MCF 10A (cell line): ENCODE results near the gene PACC1. TPM values are rescaled to one million over a fixed set of nuclear protein-coding genes. Genes with fewer than 3 reads are reported as not detected.
"Not testable (repeated sequence)": the region's sequence is repeated elsewhere in the genome, so short reads cannot be mapped to it uniquely, and the experiment has no call there.

ENCODE experiments used
- BruUV-seq: library from RNA; stranded (reverse); fragments of 400-500 nt; replicated peaks from 2 replicates; lab custom pipeline; 2021; lab: Mats Ljungman, UMichigan
- CTCF ChIA-PET: fragments of 300-600 bp; sonication (Branson Sonifier 250); formaldehyde crosslinking; extraction: SDS; loops from one replicate; lab custom pipeline; 2021; ENCODE audit warnings: antibody characterized with exemption, inconsistent platforms; lab: Yijun Ruan, JAX
- POLR2A ChIA-PET: fragments of 300-600, 350-650 bp; sonication (Branson Sonifier 250); formaldehyde crosslinking; extraction: SDS; loops from one replicate; lab custom pipeline; 2020; ENCODE audit warnings: antibody characterized with exemption, inconsistent platforms; lab: Yijun Ruan, JAX
- DNase-seq: peaks from one replicate; pipeline ENCODE4 v3.0.0-alpha.2; 2018; ENCODE audit not compliant: unreplicated experiment
- H3K27ac Mint-ChIP-seq: one replicate; pipeline ENCODE4 v1.8.0; 2022; ENCODE audit warnings: mild to moderate bottlenecking, low read depth, mixed read lengths; ENCODE audit not compliant: unreplicated experiment
- H3K27me3 Mint-ChIP-seq: one replicate; pipeline ENCODE4 v1.8.0; 2022; ENCODE audit warnings: mixed read lengths; ENCODE audit not compliant: insufficient read depth, unreplicated experiment
- H3K36me3 Mint-ChIP-seq: one replicate; pipeline ENCODE4 v1.8.0; 2022; ENCODE audit warnings: mild to moderate bottlenecking, moderate library complexity, mixed read lengths; ENCODE audit not compliant: insufficient read depth, unreplicated experiment
- H3K4me1 Mint-ChIP-seq: one replicate; pipeline ENCODE4 v1.8.0; 2022; ENCODE audit warnings: mixed read lengths; ENCODE audit not compliant: insufficient read depth, unreplicated experiment
- H3K4me3 Mint-ChIP-seq: one replicate; pipeline ENCODE4 v1.8.0; 2022; ENCODE audit warnings: mild to moderate bottlenecking, moderate library complexity, mixed read lengths; ENCODE audit not compliant: unreplicated experiment
- H3K9me3 Mint-ChIP-seq: one replicate; pipeline ENCODE4 v1.8.0; 2022; ENCODE audit warnings: mixed read lengths; ENCODE audit not compliant: unreplicated experiment
- intact Hi-C: fragments of 100-400 bp; cut with micrococcal nuclease; formaldehyde crosslinking; loops from 2 replicates; pipeline ENCODE4 v1.14.1; 2022
- total RNA-seq: library from RNA; stranded (reverse); gene quantifications from 2 replicates; pipeline ENCODE4 v1.2.3, GENCODE V29; 2022
- TF ChIP-seq, protein P1 (sequence below): fragments of 200-600 bp; IDR thresholded peaks from one replicate; pipeline ENCODE4 v1.8.0; 2022; ENCODE audit warnings: antibody characterized with exemption, mild to moderate bottlenecking; ENCODE audit not compliant: unreplicated experiment

PACC1 gene
- total RNA-seq, 1 experiment from 2014 or later = 23.3 TPM

GRCh38 chr1:212401838-212402582 lies 12.7 kb downstream of the PACC1 start:
- H3K27ac Mint-ChIP-seq = peak overlapping the region; percentile 49
- DNase-seq = peak; percentile 68
- intact Hi-C loops = no loop called here
- TF ChIP-seq, protein P1, sequence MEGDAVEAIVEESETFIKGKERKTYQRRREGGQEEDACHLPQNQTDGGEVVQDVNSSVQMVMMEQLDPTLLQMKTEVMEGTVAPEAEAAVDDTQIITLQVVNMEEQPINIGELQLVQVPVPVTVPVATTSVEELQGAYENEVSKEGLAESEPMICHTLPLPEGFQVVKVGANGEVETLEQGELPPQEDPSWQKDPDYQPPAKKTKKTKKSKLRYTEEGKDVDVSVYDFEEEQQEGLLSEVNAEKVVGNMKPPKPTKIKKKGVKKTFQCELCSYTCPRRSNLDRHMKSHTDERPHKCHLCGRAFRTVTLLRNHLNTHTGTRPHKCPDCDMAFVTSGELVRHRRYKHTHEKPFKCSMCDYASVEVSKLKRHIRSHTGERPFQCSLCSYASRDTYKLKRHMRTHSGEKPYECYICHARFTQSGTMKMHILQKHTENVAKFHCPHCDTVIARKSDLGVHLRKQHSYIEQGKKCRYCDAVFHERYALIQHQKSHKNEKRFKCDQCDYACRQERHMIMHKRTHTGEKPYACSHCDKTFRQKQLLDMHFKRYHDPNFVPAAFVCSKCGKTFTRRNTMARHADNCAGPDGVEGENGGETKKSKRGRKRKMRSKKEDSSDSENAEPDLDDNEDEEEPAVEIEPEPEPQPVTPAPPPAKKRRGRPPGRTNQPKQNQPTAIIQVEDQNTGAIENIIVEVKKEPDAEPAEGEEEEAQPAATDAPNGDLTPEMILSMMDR = no peak
- H3K4me1 Mint-ChIP-seq = peaks cover 19% of the 10 kb centered on the region
- H3K27me3 Mint-ChIP-seq = no peaks in the 10 kb centered on the region
- ChIA-PET CTCF (interaction anchor here (0.9 to 2.2 kb wide), 3 partner anchors 26 to 338 kb away, joined by 3 to 4 read pairs (median 4); no protein-coding TSS in a partner anchor), POLR2A (interaction anchor here (0.7 to 1.1 kb wide), 2 partner anchors 33 to 266 kb away, joined by 3 read pairs; no protein-coding TSS in a partner anchor)
- no TSS peak for BruUV-seq
- H3K36me3 Mint-ChIP-seq = peaks cover 18% of the 10 kb centered on the region
- peaks cover 14% of the 10 kb centered on the region for H3K9me3 Mint-ChIP-seq
- H3K4me3 Mint-ChIP-seq = no peak overlapping the region

DNA sequence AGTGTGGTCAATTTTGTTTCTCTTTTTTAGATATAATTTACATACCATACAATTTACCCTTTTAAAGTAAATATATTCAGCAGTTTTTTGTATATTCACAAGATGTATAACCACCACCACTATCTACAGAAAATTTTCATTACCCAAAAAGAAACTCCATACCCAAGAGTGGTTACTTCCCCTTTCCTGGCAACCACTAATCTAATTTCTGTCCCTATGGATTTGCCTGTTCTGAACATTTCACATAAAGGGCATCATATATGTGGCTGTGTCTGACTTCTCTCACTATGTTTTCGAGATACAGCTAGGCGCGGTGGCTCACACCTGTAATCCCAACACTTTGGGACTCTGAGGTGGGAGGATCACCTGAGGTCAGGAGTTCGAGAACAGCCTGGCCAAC lies 13.6 kb downstream of the PACC1 start:
- Mint-ChIP-seq H3K27ac (no peak overlapping the region), H3K4me3 (no peak overlapping the region), H3K36me3 (peaks cover 18% of the 10 kb centered on the region), H3K4me1 (peaks cover 19% of the 10 kb centered on the region), H3K9me3 (peaks cover 20% of the 10 kb centered on the region), H3K27me3 (no peaks in the 10 kb centered on the region)
- DNase-seq = no peak
- intact Hi-C loops = no loop called here
- no TSS peak for BruUV-seq
- ChIA-PET CTCF (interaction anchor here (2.2 kb wide), 1 partner anchor 27 kb away, joined by 4 read pairs; no protein-coding TSS in a partner anchor), POLR2A (no interaction called here)
- TF ChIP-seq, protein P1 = no peak

GRCh38 chr1:212397171-212397570 lies 17.5 kb downstream of the PACC1 start:
- ChIA-PET CTCF (interaction anchor here (0.7 to 1.2 kb wide), 3 partner anchors 30 to 327 kb away, joined by 3 to 9 read pairs (median 7); no protein-coding TSS in a partner anchor), POLR2A (interaction anchor here (1.3 to 1.5 kb wide), 2 partner anchors 14 to 17 kb away, joined by 6 to 11 read pairs; partner anchors contain the start of gene PACC1)
- no peak for DNase-seq
- Mint-ChIP-seq H3K27ac (no peak overlapping the region), H3K36me3 (peaks cover 6% of the 10 kb centered on the region), H3K4me3 (no peak overlapping the region), H3K9me3 (peaks cover 28% of the 10 kb centered on the region), H3K4me1 (peaks cover 4% of the 10 kb centered on the region), H3K27me3 (no peaks in the 10 kb centered on the region)
- BruUV-seq = no TSS peak
- intact Hi-C loops = no loop called here
- TF ChIP-seq, protein P1 = no peak

DNA sequence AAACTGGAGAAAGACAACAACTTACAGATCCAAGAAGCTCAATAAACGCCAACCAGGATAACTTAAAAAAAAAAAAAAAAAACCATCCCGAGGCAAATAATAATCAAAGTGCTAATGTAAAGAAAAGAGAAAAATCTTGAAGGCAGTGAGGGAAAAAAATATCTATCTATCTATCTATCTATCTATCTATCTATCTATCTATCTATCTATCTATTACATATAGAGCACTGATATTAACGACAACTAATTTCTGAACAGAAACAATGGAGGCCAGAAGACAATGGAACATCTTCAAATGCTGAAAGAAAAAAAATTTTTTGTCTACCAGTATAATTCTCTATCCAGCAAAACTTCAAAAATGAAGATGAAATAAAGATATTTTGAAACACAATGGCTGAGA lies 18.0 kb downstream of the PACC1 start:
- Mint-ChIP-seq H3K27me3 (no peaks in the 10 kb centered on the region), H3K27ac (no peak overlapping the region), H3K36me3 (peaks cover 1% of the 10 kb centered on the region), H3K4me3 (no peak overlapping the region), H3K4me1 (no peaks in the 10 kb centered on the region), H3K9me3 (peaks cover 32% of the 10 kb centered on the region)
- TF ChIP-seq, protein P1 = no peak
- DNase-seq = peak; percentile 24
- ChIA-PET POLR2A (interaction anchor here (0.7 to 1.5 kb wide), 3 partner anchors 14 to 141 kb away, joined by 3 to 11 read pairs (median 6); partner anchors contain the start of gene PACC1), CTCF (interaction anchor here (0.6 to 1.2 kb wide), 4 partner anchors 30 to 326 kb away, joined by 3 to 9 read pairs (median 5); no protein-coding TSS in a partner anchor)
- no TSS peak for BruUV-seq
- intact Hi-C loops = no loop called here

DNA sequence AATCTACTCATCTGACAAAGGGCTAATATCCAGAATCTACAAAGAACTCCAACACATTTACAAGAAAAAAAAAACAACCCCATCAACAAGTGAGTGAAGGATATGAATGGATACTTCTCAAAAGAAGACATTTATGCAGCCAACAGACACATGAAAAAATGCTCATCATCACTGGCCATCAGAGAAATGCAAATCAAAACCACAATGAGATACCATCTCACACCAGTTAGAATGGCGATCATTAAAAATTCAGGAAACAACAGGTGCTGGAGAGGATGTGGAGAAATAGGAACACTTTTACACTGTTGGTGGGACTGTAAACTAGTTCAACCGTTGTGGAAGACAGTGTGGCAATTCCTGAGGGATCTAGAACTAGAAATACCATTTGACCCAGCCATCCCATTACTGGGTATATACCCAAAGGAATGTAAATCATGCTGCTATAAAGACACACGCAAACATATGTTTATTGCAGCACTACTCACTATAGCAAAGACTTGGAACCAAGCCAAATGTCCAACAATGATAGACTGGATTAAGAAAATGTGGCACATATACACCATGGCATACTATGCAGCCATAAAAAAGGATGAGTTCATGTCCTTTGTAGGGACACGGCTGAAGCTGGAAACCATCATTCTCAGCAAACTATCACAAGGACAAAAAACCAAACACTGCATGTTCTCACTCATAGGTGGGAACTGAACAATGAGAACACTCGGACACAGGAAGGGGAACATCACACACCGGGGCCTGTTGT lies 18.8 kb downstream of the PACC1 start:
- BruUV-seq, H3K4me3 Mint-ChIP-seq, H3K36me3 Mint-ChIP-seq, H3K27ac Mint-ChIP-seq, intact Hi-C loops, H3K4me1 Mint-ChIP-seq, DNase-seq, H3K27me3 Mint-ChIP-seq: not testable (repeated sequence)
- POLR2A ChIA-PET = interaction anchor here (1.3 to 1.5 kb wide), 2 partner anchors 13 to 19 kb away, joined by 6 to 11 read pairs; partner anchors contain the start of gene PACC1
- H3K9me3 Mint-ChIP-seq = peaks cover 36% of the 10 kb centered on the region
- CTCF ChIA-PET = interaction anchor here (0.6 kb wide), 1 partner anchor 35 kb away, joined by 3 read pairs; no protein-coding TSS in a partner anchor
